PC-9 (cell line): ENCODE data around the gene LMF1. TPM values are rescaled to one million over a fixed set of nuclear protein-coding genes. Genes with fewer than 3 reads are reported as not detected.
"Not testable (repeated sequence)": the region's sequence is repeated elsewhere in the genome, so short reads cannot be mapped to it uniquely, and the experiment has no call there.

Experiments used
- BruUV-seq: library from RNA; stranded (reverse); fragments of 400-500 nt; replicated peaks from 2 replicates; lab custom pipeline; 2021; lab: Mats Ljungman, UMichigan
- CTCF ChIA-PET: fragments of 300-600 bp; sonication (Branson Sonifier 250); formaldehyde crosslinking; loops from one replicate; lab custom pipeline; 2022; ENCODE audit warnings: antibody characterized with exemption; lab: Charles Lee
- POLR2A ChIA-PET: fragments of 300-600 bp; sonication (Branson Sonifier 250); formaldehyde crosslinking; loops from one replicate; lab custom pipeline; 2022; ENCODE audit warnings: antibody characterized with exemption; ENCODE audit not compliant: unreplicated experiment; lab: Charles Lee
- DNase-seq, 2 experiments: peaks; one replicate each; pipeline versions ENCODE4 v3.0.0 to v3.0.0-alpha.2; 2015 to 2022; ENCODE audit warnings: mixed read lengths in 1 of 2
- H2AFZ ChIP-seq: fragments of 200-600 bp; sonication (generic); 2 replicates; pipeline ENCODE4 v1.8.1; 2017; ENCODE audit warnings: antibody characterized with exemption
- H3F3A ChIP-seq: fragments of 200-600 bp; sonication (generic); 2 replicates; pipeline ENCODE4 v1.8.1; 2017; ENCODE audit warnings: antibody characterized with exemption, mild to moderate bottlenecking, low read depth; ENCODE audit not compliant: insufficient read depth
- H3K27ac ChIP-seq: fragments of 200-600 bp; sonication (generic); 2 replicates; pipeline ENCODE4 v1.6.1; 2016; ENCODE audit warnings: mixed run types
- H3K27me3 ChIP-seq: fragments of 200-600 bp; sonication (generic); 2 replicates; pipeline ENCODE4 v1.6.1; 2016; ENCODE audit warnings: low read depth, mixed run types; ENCODE audit not compliant: insufficient read depth
- H3K36me3 ChIP-seq: fragments of 200-600 bp; sonication (generic); 2 replicates; pipeline ENCODE4 v1.6.1; 2016; ENCODE audit warnings: low read depth, mixed run types
- H3K4me1 ChIP-seq: fragments of 200-600 bp; sonication (generic); replicated peaks from 2 replicates; pipeline ENCODE4 v1.6.1; 2016; ENCODE audit warnings: mixed run types; ENCODE audit not compliant: insufficient read depth
- H3K4me2 ChIP-seq: fragments of 200-600 bp; sonication (generic); 2 replicates; pipeline ENCODE4 v1.6.1; 2017; ENCODE audit warnings: mixed run types
- H3K4me3 ChIP-seq: fragments of 200-600 bp; sonication (generic); 2 replicates; pipeline ENCODE4 v1.6.1; 2016; ENCODE audit warnings: mixed run types
- H3K79me2 ChIP-seq: fragments of 200-600 bp; sonication (generic); 2 replicates; pipeline ENCODE4 v1.6.1; 2017; ENCODE audit warnings: low read depth, mixed run types
- H3K9me2 ChIP-seq: fragments of 200-600 bp; sonication (generic); 2 replicates; pipeline ENCODE4 v1.8.1; 2017; ENCODE audit warnings: mild to moderate bottlenecking; ENCODE audit not compliant: insufficient read depth
- H3K9me3 ChIP-seq: fragments of 200-600 bp; sonication (generic); 2 replicates; pipeline ENCODE4 v1.8.1; 2016; ENCODE audit warnings: low read depth; ENCODE audit not compliant: insufficient read depth
- H4K20me1 ChIP-seq: fragments of 200-600 bp; sonication (generic); 2 replicates; pipeline ENCODE4 v1.8.1; 2017; ENCODE audit not compliant: insufficient read depth
- CTCF ChIP-seq: fragments of 200-600 bp; sonication (generic); conservative IDR thresholded peaks from 2 replicates; pipeline ENCODE4 v1.6.1; 2017; ENCODE audit warnings: mixed run types, antibody characterized with exemption, mild to moderate bottlenecking, moderate library complexity
- EZH2 ChIP-seq: fragments of 200-600 bp; sonication (generic); IDR thresholded peaks from 2 replicates; pipeline ENCODE4 v1.8.0; 2017; ENCODE audit warnings: antibody characterized with exemption, low read depth
- intact Hi-C: fragments of 100-400 bp; cut with micrococcal nuclease; formaldehyde crosslinking; loops from one replicate; pipeline ENCODE4 v1.10.0; 2022; ENCODE audit not compliant: unreplicated experiment
- total RNA-seq: library from RNA; stranded (reverse); gene quantifications from 2 replicates; pipeline ENCODE4 v1.2.3, GENCODE V29; 2021

Gene LMF1
- total RNA-seq, 1 experiment from 2014 or later: 31.3 TPM

DNA sequence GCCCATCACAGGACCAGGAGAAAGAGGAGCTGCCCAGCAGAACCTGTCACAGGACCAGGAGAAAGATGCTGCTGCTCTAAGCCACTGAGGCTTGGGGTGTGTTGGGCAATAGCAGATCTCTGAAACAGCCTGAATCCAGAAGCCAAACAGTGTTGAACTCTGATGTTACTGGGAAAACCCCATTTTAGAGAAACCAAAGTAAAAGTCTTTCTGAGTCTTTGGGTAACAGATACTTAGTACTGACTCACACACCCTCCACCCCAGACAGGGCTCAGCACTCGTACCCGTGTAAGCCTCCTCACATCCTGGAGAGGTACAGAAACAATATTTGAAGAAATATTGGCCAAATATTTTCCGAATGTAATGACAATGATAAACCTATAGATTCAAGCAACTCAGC lies 87.4 kb downstream of the LMF1 start:
- DNase-seq: no peak
- TF ChIP-seq CTCF (no peak), EZH2 (no peak)
- POLR2A ChIA-PET: interaction anchor here (0.7 kb wide), 1 partner anchor 193 kb away, joined by 5 read pairs; the partner anchor contains the start of gene WDR24

DNA sequence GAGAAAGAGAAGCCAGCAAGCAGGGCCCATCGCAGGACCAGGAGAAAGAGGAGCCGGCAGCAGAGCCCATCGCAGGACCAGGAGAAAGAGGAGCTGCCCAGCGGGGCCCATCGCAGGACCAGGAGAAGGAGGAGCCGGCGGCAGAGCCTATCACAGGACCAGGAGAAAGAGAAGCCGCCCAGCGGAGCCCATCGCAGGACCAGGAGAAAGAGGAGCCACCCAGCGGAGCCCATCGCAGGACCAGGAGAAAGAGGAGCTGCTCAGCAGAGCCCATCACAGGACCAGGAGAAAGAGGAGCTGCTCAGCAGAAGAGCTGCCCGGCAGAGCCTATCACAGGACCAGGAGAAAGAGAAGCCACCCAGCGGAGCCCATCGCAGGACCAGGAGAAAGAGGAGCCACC lies 88.1 kb downstream of the LMF1 start:
- H3K9me3 ChIP-seq, DNase-seq, CTCF ChIA-PET, H3K4me3 ChIP-seq, H3K4me1 ChIP-seq, H3K4me2 ChIP-seq, H3F3A ChIP-seq, POLR2A ChIA-PET, H2AFZ ChIP-seq, intact Hi-C loops, BruUV-seq, H3K9me2 ChIP-seq, H3K79me2 ChIP-seq, H4K20me1 ChIP-seq, H3K36me3 ChIP-seq, H3K27ac ChIP-seq: not testable (repeated sequence)
- H3K27me3 ChIP-seq: peaks cover 31% of the 10 kb centered on the region

More for the DNA sequence above, 87.4 kb downstream of the LMF1 start:
- H3K9me2 ChIP-seq: no peaks in the 10 kb centered on the region
- H3K4me2 ChIP-seq: no peak overlapping the region
- no peaks in the 10 kb centered on the region for H3K79me2 ChIP-seq
- CTCF ChIA-PET: no interaction called here
- no peaks in the 10 kb centered on the region for H3F3A ChIP-seq
- no peak overlapping the region for H2AFZ ChIP-seq
- no peaks in the 10 kb centered on the region for H3K4me1 ChIP-seq
- no peak overlapping the region for H3K27ac ChIP-seq
- no peaks in the 10 kb centered on the region for H3K9me3 ChIP-seq
- H4K20me1 ChIP-seq: no peaks in the 10 kb centered on the region; the same call in none of the 2 replicates
- H3K27me3 ChIP-seq: peaks cover 31% of the 10 kb centered on the region
- intact Hi-C loops: no loop called here
- BruUV-seq: no TSS peak
- H3K4me3 ChIP-seq: no peak overlapping the region
- H3K36me3 ChIP-seq: no peaks in the 10 kb centered on the region

GRCh38 chr16:882256-882655 lies 88.5 kb downstream of the LMF1 start:
- Histone ChIP-seq H3K27me3 (peaks cover 31% of the 10 kb centered on the region), H3K27ac (no peak overlapping the region), H4K20me1 (no peaks in the 10 kb centered on the region; the same call in none of the 2 replicates), H3K9me2 (no peaks in the 10 kb centered on the region), H3K36me3 (no peaks in the 10 kb centered on the region), H2AFZ (no peak overlapping the region), H3K4me3 (no peak overlapping the region), H3K4me2 (no peak overlapping the region), H3K4me1 (no peaks in the 10 kb centered on the region), H3K9me3 (no peaks in the 10 kb centered on the region), H3F3A (no peaks in the 10 kb centered on the region), H3K79me2 (no peaks in the 10 kb centered on the region)
- TF ChIP-seq CTCF (no peak), EZH2 (no peak)
- no peak for DNase-seq
- ChIA-PET CTCF (no interaction called here), POLR2A (no interaction called here)
- intact Hi-C loops: no loop called here
- BruUV-seq: no TSS peak
